A549 (cell line): Measurements from ENCODE around the gene PTTG1IP.

Source experiments
- CTCF ChIP-seq: fragments of >200 bp; sonication (Bioruptor Twin); formaldehyde crosslinking; IDR thresholded peaks from 3 replicates; pipeline ENCODE4 v1.5.1; 2016
- MAX ChIP-seq: IDR thresholded peaks from 2 replicates; pipeline ENCODE4 v1.6.1; 2012
- NFE2L2 ChIP-seq: fragments of 150-350 bp; conservative IDR thresholded peaks from 2 replicates; pipeline ENCODE4 v1.6.1; 2014; ENCODE audit warnings: low read length
- NR3C1 ChIP-seq: fragments of >200 bp; sonication (Bioruptor Twin); formaldehyde crosslinking; IDR thresholded peaks from 3 replicates; pipeline ENCODE4 v1.6.1; 2017
- POLR2A ChIP-seq: IDR thresholded peaks from 2 replicates; pipeline ENCODE4 v1.6.1; 2012; ENCODE audit warnings: mild to moderate bottlenecking, low read length
- REST ChIP-seq: fragments of 200-600 bp; sonication (generic); IDR thresholded peaks from 2 replicates; pipeline ENCODE4 v1.6.1; 2016; ENCODE audit warnings: antibody characterized with exemption, mild to moderate bottlenecking, moderate library complexity
- SMC3 ChIP-seq: fragments of >200 bp; sonication (Bioruptor Twin); formaldehyde crosslinking; IDR thresholded peaks from 3 replicates; pipeline ENCODE4 v1.6.1; 2018; ENCODE audit warnings: inconsistent platforms
- USF2 ChIP-seq: fragments of 450-650 bp; IDR thresholded peaks from 2 replicates; pipeline ENCODE4 v1.6.1; 2014; ENCODE audit warnings: antibody characterized with exemption

- no peak for TF ChIP-seq MAX
- TF ChIP-seq SMC3, result no peak
- TF ChIP-seq NFE2L2, result no peak
- TF ChIP-seq CTCF, result no peak
- no peak for TF ChIP-seq POLR2A
- no peak for TF ChIP-seq NR3C1
- no peak for TF ChIP-seq REST
- TF ChIP-seq USF2, result no peak
Measured at GRCh38 chr21:44840771-44841170, 32.7 kb downstream of the PTTG1IP start.
